ENCODE measurements around the gene ITGB1.
A peak's percentile ranks its signal among the peaks of the same experiment; 100 is the strongest.

ITGB1 gene

DNA sequence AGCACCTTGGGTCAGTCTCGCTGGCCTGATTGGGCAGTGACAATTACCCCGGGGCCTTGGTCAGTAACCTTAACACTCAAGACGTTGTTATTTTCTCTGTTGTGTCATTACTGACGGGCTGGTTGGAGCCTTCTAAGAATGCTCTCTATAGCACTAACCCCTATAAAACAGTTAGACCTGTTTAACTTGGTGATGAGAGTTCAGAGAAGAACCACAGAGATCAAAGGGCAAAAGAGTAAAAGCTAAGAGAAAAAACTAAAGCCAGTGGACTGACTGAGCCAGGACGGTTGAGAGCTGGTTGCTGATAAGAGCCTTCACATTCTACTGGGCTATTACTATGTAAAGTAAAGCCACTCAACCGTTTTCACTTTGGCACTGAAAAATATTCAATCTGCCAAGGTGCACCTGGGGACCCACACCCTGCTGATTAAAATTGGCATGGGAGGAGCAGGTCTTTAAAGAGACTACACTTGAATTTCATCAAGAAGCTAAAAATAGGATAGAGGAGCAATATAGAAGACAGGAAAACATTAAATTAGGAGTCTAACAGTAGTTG, 13.6 kb upstream of the ITGB1 start:
- DNase-seq (no peak), ATAC-seq (no peak)
- no peaks in the 10 kb centered on the region for H3K36me3 Mint-ChIP-seq (ENCODE audit: low read depth)
- peaks cover 1% of the 10 kb centered on the region for H3K27me3 Mint-ChIP-seq
- no peaks in the 10 kb centered on the region for H3K9me3 Mint-ChIP-seq
- no peak overlapping the region for H3K4me3 Mint-ChIP-seq
- no peak overlapping the region for H3K27ac Mint-ChIP-seq
- peaks cover 16% of the 10 kb centered on the region for H3K4me1 Mint-ChIP-seq

DNA sequence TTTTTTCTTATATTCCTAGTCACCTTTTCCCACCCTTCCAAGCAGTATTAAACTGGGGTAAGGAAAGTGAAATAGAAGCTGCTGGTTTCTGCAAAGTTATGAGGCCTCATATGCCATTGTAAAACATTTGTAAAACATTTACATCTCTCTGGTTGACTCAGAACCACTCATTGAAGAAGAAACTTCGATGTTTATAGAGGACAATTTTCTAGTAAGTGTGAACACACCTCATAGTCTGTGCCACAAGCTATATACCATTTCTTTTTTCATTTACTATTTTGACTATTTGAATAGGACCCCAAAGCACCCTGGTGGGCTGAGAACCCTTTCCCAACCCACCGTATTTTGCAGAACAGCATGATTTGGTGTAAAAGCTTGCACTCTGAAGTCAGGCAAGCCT, 12.9 kb upstream of the ITGB1 start:
- Mint-ChIP-seq H3K27me3 (peaks cover 1% of the 10 kb centered on the region), H3K36me3 (ENCODE audit: low read depth) (no peaks in the 10 kb centered on the region), H3K9me3 (no peaks in the 10 kb centered on the region), H3K4me3 (no peak overlapping the region), H3K4me1 (peaks cover 16% of the 10 kb centered on the region), H3K27ac (no peak overlapping the region)
- DNase-seq (no peak), ATAC-seq (no peak)

DNA sequence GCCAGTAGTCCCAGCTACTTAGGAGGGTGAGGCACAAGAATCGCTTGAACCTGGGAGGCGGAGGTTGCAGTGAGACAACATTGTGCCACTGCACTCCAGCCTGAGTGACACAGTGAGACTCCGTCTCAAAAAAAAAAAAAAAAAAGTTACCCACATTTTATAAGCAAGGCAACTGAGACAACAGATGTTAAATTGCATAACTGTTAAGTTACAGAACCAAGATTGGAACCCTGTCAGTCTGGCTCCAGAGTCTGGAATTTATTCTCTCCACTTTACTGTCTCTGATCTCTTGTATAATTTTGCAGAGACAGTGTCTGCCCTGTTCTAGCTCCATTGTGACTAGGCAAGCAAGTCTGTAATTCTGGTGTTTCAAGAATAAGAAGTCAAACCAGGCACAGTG, 6.2 kb upstream of the ITGB1 start:
- DNase-seq: no peak
- no peaks in the 10 kb centered on the region for H3K9me3 Mint-ChIP-seq
- peaks cover 21% of the 10 kb centered on the region for H3K4me1 Mint-ChIP-seq
- peaks cover 9% of the 10 kb centered on the region for H3K27me3 Mint-ChIP-seq
- H3K36me3 Mint-ChIP-seq (ENCODE audit: low read depth): no peaks in the 10 kb centered on the region
- H3K27ac Mint-ChIP-seq: no peak overlapping the region
- no peak overlapping the region for H3K4me3 Mint-ChIP-seq
- no peak for ATAC-seq

DNA sequence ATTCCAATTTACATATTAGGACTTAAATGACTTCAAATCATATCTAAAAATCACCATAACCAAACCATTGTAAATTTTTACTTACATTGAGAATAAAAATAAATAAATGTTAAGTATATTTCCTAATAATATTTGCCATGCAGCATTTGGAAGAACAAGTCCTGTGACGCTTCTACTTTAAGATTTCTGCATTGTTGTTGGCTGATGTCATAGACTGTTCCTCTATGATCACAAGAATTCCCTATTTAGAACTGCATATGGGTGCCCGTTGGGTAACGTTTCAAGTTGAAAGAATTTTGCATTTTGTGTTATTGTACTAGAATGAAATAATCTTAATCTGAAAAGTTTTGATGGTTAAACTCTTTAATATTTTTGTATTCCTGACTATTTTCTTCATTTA, 5.1 kb upstream of the ITGB1 start:
- H3K27ac Mint-ChIP-seq: no peak overlapping the region
- H3K36me3 Mint-ChIP-seq (ENCODE audit: low read depth): no peaks in the 10 kb centered on the region
- ATAC-seq: no peak
- DNase-seq: no peak
- H3K9me3 Mint-ChIP-seq: no peaks in the 10 kb centered on the region
- H3K4me3 Mint-ChIP-seq: no peak overlapping the region
- peaks cover 9% of the 10 kb centered on the region for H3K27me3 Mint-ChIP-seq
- H3K4me1 Mint-ChIP-seq: peaks cover 28% of the 10 kb centered on the region

DNA sequence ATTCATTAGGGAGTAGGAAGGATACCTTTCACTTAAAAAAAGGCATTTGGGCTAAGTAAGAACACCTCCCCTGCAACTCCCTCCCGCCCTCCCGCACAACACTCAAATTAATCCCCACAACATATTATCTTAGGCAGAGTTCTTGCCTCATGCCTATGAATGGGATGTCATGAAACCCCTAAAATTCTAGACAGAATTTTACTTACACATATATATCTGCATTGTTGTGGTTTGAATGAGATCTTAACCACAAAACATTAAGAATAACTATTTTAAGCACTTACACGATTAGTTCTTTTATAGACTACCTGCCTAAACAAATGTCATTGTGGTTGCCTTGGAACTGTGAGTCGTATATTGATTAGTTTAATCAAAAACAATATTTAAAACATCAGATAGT, 4.5 kb upstream of the ITGB1 start:
- no peak for DNase-seq
- H3K27ac Mint-ChIP-seq: no peak overlapping the region

DNA sequence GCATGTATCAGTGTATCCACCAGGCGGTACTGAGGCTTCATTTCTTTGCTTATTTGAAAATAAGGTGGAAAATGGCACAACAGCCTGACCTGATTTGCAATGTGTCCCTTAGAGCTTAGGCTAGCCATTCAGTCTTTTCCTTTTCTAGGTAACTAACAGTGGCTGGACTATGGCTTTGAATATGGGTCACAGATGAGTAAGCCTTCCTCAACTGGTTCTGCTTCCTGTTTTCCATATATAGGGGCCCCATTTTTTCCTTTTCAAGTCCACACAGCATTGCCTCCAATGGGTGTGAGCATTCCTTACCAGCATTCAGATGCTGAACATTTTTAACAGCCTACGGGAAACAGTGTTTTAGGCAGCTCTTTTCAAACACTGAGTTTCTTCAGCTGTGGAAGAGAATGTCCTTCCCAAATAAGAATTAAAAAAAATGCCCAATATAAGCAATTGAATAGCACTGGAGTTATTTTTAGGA, 3.9 kb upstream of the ITGB1 start:
- peaks cover 28% of the 10 kb centered on the region for H3K4me1 Mint-ChIP-seq
- no peaks in the 10 kb centered on the region for H3K9me3 Mint-ChIP-seq
- no peak for ATAC-seq
- no peak overlapping the region for H3K27ac Mint-ChIP-seq
- no peaks in the 10 kb centered on the region for H3K36me3 Mint-ChIP-seq (ENCODE audit: low read depth)
- H3K4me3 Mint-ChIP-seq: no peak overlapping the region
- peaks cover 7% of the 10 kb centered on the region for H3K27me3 Mint-ChIP-seq
- DNase-seq: no peak

More for the DNA sequence above, 4.5 kb upstream of the ITGB1 start:
- no peaks in the 10 kb centered on the region for H3K9me3 Mint-ChIP-seq
- peaks cover 28% of the 10 kb centered on the region for H3K4me1 Mint-ChIP-seq
- no peaks in the 10 kb centered on the region for H3K36me3 Mint-ChIP-seq (ENCODE audit: low read depth)
- H3K4me3 Mint-ChIP-seq: no peak overlapping the region
- ATAC-seq: no peak
- H3K27me3 Mint-ChIP-seq: peaks cover 9% of the 10 kb centered on the region

DNA sequence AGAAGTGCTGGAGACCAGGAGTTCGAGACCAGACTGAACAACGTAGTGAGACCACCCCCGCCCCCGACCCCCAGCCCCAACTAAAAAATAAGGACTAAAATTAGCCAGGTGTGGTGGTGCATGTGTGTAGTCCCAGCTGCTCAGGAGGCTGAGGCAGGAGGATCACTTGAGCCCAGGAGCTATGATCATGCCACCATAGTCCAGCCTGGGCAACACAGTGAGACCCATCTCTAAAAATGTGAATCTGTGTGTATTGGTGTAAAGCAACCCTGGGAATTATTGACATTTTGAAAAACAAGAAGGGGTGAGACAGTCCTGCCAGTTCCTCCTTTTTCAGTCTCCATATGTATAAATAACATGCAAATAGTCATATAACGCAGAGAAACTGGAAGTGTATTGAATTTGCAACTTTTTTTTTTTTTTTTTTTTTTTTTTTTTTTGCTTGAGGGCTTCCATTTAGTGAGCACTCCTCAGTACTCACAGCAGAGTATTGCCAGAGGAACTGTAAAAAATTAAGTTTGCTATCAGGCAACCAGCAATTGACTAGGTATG, 3.4 kb upstream of the ITGB1 start:
- no peak overlapping the region for H3K27ac Mint-ChIP-seq
- DNase-seq (no peak), ATAC-seq (no peak)
- no peak overlapping the region for H3K4me3 Mint-ChIP-seq
- no peaks in the 10 kb centered on the region for H3K9me3 Mint-ChIP-seq
- H3K4me1 Mint-ChIP-seq: peaks cover 30% of the 10 kb centered on the region
- no peaks in the 10 kb centered on the region for H3K36me3 Mint-ChIP-seq (ENCODE audit: low read depth)
- peaks cover 7% of the 10 kb centered on the region for H3K27me3 Mint-ChIP-seq

DNA sequence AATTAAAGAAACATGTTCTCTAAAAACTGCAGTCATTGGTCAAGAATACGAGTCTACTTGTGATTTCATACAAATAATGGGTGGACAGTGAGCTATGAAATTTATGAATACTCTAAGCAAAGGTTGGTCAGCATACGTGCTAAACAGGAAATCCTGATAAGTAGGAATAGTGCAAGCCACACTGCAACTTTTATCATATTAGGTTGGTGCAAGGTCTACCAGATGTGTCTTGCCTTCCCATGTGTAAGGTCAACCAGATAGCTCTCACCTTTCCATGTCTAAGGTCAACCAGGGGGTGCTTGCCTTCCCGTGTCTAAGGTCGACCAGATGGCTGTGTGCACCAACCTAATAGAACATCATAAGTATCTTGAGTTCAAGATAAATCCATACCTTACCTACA, 2.0 kb upstream of the ITGB1 start:
- peaks cover 7% of the 10 kb centered on the region for H3K27me3 Mint-ChIP-seq
- peak overlapping the region; percentile 84 for H3K4me3 Mint-ChIP-seq
- no peak for ATAC-seq
- no peaks in the 10 kb centered on the region for H3K36me3 Mint-ChIP-seq (ENCODE audit: low read depth)
- no peaks in the 10 kb centered on the region for H3K9me3 Mint-ChIP-seq
- no peak overlapping the region for H3K27ac Mint-ChIP-seq
- H3K4me1 Mint-ChIP-seq: peaks cover 41% of the 10 kb centered on the region
- no peak for DNase-seq

DNA sequence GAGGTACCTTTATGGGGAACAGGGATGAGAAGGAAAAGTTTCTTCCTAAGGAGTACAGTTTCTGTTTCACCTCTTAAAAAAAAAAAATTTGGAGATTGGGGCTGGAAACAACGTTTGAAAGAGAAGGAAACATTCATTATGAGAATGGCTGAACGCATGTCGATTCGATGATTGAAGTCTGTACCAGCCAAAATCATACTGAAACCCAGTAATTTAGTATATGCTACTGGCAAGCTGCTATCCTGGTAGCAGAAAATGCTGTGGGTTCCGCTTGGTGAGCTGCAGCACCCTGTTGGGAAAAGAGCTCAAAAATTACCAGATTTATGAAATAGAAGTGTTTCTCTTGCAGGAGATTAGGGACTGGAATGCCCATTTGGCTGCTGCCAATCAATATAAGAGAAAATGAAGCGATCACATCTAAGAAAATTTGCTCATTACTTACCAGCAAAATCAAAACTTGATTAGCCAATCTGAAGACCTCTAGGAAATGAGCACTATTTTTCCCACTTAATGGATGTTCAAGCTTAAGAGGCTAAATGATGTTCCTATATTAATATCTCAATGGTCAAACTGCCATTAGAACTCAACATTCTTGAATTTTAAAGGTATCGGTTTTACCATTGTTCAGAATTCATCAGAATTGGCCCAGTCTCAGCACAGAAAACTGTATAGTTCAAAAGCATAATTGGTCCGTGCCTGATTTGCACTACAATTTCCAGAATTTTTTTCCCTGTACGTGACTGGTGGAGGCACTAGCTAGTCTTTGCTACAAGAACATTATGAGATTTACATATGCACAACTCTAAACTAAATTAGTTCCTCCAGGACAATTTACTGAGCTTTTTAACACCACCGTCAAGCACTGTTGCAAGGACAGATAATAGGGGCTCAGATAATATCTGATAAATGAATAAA, 1.2 kb upstream of the ITGB1 start:
- H3K27ac Mint-ChIP-seq: peak overlapping the region; percentile 92
- DNase-seq (peak; percentile 26), ATAC-seq (peak; percentile 42)
- H3K4me3 Mint-ChIP-seq: peak overlapping the region; percentile 84
- no peaks in the 10 kb centered on the region for H3K9me3 Mint-ChIP-seq
- peaks cover 7% of the 10 kb centered on the region for H3K27me3 Mint-ChIP-seq
- no peaks in the 10 kb centered on the region for H3K36me3 Mint-ChIP-seq (ENCODE audit: low read depth)
- H3K4me1 Mint-ChIP-seq: peaks cover 48% of the 10 kb centered on the region

DNA sequence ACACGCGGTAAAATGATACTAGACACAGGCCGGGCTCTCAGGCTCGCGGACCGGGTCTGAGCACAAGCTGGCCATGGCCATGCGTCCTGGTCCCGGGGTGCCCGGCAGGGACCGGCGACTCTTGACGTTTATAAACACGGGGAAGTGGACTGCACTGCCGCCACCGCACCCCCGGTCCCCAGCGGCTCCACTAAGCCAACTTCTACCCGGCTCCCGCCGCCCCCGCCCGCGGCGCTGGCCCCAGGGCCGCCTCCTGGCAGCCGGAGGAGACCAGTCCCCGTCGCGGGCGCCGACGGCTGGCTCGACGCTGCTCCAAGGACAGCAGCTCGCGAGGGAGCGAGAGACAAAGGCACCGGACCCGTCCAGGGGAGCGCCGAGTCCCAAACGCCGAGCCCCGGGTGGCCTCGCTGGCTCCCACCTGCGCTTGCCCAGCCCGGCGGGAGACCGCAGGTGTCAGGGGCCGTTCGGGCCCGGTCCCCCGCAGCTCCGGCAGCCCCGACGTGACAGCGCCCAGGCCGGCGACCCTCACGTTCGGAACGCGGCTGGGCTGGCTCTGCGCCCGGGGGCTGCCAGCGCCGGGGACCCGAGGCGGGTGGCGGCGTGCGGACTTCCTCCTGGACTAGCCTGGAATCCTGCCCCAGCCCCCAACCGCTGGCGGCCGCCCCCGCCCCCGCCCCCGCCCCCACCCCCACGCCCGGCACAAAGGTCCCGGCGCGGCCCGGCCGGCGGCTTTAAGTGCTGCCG, 517 bp downstream of the ITGB1 start:
- peak overlapping the region; percentile 71 for H3K27ac Mint-ChIP-seq
- no peaks in the 10 kb centered on the region for H3K9me3 Mint-ChIP-seq
- ATAC-seq (peak; percentile 25), DNase-seq (peak; percentile 49)
- H3K36me3 Mint-ChIP-seq (ENCODE audit: low read depth): no peaks in the 10 kb centered on the region
- peaks cover 66% of the 10 kb centered on the region for H3K4me1 Mint-ChIP-seq
- peak overlapping the region; percentile 80 for H3K4me3 Mint-ChIP-seq
- peaks cover 7% of the 10 kb centered on the region for H3K27me3 Mint-ChIP-seq

DNA sequence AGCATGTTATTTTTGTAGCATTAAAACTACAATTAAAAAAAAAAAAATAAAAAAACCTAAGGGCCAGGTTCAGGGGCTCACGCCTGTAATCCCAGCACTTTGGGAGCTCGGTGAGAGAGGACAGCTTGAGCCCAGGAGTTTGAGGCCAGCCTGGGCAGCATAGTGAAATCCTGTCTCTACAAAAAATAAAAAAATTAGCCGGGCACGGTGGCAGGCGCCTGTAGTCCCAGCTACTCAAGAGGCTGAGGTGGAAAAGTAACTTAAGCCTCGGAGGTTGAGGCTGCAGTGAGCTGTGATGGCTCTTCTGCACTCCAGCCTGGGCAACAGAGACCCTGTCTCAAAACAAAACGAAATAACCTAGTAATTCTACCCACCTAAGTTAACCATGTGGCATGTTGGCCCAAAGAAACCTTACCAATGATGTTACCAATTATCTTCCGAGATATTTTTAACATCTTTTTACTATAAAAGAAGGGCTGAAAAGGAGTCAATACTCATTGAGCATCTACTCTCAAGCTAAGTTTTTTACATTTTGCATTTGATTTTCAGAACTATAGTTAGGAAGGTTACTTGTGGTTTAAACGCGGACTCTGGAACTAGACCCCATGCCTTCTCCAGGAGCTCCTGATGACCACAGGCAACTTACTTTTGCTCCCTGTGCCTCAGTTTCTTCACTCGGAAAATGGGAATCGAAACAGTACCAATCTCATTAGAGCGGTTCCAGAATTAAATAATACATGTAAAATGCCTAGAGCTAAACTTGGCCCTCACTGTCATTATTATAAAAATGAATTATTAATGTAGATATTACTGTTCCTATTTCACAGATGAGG, 1.4 kb downstream of the ITGB1 start:
- Mint-ChIP-seq H3K36me3 (ENCODE audit: low read depth) (no peaks in the 10 kb centered on the region), H3K4me3 (peak overlapping the region; percentile 80), H3K27ac (peak overlapping the region; percentile 71), H3K27me3 (peaks cover 7% of the 10 kb centered on the region), H3K9me3 (no peaks in the 10 kb centered on the region), H3K4me1 (peaks cover 65% of the 10 kb centered on the region)
- ATAC-seq (no peak), DNase-seq (no peak)

DNA sequence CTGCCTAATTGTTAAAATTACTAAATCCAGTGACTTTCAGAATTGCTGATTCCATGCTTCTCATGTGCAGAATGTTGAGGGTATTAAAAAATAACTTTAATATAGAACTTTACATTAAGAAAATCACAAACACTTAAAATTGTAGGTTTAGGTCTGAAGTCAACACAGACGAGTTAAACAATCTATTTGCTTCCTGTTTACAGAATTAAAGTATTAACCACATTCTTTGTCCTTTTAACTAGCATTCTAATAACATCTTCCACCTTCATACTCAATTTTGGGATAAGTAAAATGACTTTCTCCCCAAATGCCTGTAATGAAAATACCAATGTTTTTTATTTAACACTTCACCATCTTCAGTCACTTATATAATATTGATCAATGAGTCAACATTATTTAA, 2.2 kb downstream of the ITGB1 start:
- H3K27me3 Mint-ChIP-seq: peaks cover 5% of the 10 kb centered on the region
- no peak for ATAC-seq
- H3K9me3 Mint-ChIP-seq: no peaks in the 10 kb centered on the region
- peak overlapping the region; percentile 80 for H3K4me3 Mint-ChIP-seq
- H3K4me1 Mint-ChIP-seq: peaks cover 70% of the 10 kb centered on the region
- peaks cover 3% of the 10 kb centered on the region for H3K36me3 Mint-ChIP-seq (ENCODE audit: low read depth)
- no peak for DNase-seq
- peak overlapping the region; percentile 52 for H3K27ac Mint-ChIP-seq

DNA sequence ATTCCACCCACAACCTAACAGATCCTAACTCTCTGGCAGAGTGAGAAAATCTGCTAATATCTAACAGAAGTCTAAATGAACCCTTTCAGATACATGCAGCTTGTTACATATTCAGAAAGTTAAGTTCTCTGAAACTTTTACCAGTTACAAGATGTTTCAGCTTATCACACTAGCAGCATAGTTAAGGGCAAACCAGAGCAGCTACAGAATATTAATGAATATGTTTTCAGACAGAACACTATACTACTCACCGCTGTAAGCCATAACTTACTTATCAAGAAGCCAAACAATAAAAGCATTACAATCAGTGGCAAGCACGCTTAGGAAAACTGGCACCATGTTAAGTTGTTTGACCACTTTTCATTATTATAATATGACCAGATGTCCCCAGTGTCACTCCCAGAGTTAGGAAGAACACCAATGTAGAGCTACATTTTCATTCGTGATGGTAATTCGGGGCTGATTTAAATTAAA, 2.7 kb downstream of the ITGB1 start:
- Mint-ChIP-seq H3K36me3 (ENCODE audit: low read depth) (peaks cover 5% of the 10 kb centered on the region), H3K27ac (peak overlapping the region; percentile 58), H3K9me3 (no peaks in the 10 kb centered on the region), H3K4me3 (peak overlapping the region; percentile 80), H3K27me3 (peaks cover 4% of the 10 kb centered on the region), H3K4me1 (peaks cover 72% of the 10 kb centered on the region)
- ATAC-seq (no peak), DNase-seq (no peak)

Data from activated naive CD8-positive, alpha-beta T cell treated with anti-CD3 and anti-CD28 coated beads, Interleukin-2, amount 50 U/mL, for 24 hours (primary cell).